ENCODE measurements around the gene FAM53B.

The FAM53B gene

GRCh38 chr10:124663228-124663627, 81.0 kb downstream of the FAM53B start:
- no peak for DNase-seq (ENCODE audit: low read depth)

DNA sequence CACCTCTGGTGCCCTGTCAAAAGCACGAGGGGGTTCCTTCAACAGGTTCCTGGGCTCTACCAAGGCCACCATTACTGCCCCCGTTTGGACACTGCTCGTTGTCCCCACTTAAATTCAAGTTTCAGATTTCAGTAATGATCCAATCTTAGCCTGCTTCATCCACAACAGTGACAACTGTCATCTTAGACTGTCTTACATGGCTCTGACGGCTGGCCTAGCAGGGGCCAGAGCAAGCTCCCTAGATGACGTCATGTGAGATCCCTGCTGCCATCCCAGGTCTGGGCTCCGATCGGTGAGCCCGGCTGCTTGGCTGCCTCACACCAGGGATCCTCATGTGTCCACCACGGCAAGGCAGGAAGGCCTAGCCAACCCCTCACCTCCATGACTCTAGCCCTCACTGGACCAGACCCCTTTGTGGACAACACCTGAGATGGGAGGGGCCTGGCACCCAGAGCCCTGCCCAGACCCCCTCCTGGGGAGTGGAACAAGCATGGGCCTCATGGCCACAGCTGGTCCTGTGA, 82.5 kb downstream of the FAM53B start:
- no peak for DNase-seq (ENCODE audit: low read depth)

- DNase-seq (ENCODE audit: low read depth) = no peak
Observed at GRCh38 chr10:124660404-124661125, 83.6 kb downstream of the FAM53B start.

DNA sequence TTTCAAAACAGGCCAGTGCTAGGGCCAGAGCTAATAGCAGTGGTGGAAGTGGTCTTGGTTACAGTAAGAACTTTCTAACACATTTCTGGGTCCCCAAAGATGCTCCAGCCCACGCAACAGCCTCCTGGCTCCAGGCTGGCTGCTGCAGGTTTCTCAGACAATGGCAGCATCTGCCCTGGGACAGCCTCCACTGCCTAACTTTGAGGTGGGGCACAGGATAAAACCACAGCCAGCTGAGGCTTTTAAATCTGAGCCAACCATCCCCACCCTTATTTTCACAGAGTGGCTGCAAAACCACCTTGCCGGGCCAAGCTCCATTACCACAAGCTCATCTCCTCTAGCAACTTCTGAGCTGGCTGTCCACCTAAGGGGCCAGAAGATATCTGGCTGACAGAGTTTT, 84.8 kb downstream of the FAM53B start:
- DNase-seq (ENCODE audit: low read depth) = no peak

GRCh38 chr10:124658591-124659242, 85.5 kb downstream of the FAM53B start:
- DNase-seq (ENCODE audit: low read depth) = no peak

DNA sequence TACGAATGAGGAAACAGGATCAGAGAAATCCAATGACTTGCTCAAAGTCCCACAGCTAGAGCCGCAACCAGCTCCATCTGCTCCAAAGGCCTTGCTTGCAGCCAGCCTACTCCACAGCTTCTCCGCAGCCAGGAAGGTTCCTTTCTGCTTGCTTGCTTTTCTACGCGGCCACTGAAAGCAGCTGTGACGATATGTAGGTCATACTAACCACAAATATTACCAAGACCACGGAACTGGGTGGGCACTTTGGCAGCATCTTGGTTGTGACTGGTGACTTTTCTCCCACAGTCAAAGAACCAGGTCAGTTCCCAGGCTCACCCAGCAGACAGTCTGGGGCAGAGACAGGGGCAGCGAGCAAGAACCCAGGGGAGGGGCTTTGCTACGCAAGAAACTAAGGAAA, 86.4 kb downstream of the FAM53B start:
- no peak for DNase-seq (ENCODE audit: low read depth)

DNA sequence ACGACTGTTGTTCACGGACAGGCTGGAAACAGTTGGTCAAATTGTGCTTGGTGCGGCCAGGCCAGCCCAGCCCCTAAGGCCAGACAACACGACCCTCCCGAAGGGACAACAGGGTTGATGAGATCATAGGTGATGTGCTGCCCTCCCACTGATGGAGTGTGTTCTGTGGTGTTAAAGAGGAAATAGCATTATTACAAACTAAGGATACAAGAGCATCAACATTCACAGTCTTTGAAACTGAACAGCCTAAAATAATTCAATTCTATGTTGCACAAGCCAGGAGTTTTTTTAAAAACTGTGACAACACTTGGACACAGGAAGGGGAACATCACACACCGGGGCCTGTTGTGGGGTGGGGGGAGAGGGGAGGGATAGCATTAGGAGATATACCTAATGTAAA, 87.6 kb downstream of the FAM53B start:
- DNase-seq (ENCODE audit: low read depth) = no peak

DNA sequence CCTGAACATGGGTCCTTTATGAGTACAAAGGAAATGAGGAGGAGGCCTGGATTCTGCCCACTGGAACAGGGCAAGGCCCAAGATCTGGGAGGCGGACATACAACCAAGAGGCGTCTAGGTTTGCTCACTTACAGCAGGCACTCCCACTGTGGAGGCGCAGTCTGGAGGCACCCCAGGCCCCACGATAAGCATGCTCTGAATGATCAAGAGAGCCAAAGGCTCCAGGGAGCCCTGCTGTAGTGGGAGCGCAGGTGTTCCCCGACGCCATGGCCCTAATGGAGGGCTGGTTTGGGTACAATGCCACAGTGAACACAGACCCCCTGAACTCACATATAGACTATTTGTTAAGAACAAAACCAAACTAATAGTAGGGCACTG, 88.1 kb downstream of the FAM53B start:
- no peak for DNase-seq (ENCODE audit: low read depth)

GRCh38 chr10:124655191-124656112, 88.7 kb downstream of the FAM53B start:
- DNase-seq (ENCODE audit: low read depth) = no peak

DNA sequence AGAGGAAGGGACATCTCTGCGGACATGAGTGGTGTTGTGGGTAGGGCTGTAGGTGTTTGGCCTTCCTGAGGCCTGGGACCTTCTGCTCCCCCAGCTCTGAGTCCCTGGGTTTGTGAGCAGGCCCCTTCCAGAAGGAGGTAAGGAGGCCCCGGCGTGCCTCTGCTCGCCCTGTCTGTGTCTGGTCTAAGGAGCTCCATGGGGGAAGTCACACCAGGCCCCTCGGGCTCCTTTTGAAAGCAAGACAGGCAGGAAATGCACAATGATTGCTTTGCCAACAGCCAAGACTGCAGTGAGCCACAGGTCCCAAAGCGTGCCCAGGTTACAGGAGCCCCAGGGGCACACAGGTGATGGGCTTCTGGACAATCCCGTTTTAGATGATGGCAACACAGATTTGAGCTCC, 89.5 kb downstream of the FAM53B start:
- no peak for DNase-seq (ENCODE audit: low read depth)

DNA sequence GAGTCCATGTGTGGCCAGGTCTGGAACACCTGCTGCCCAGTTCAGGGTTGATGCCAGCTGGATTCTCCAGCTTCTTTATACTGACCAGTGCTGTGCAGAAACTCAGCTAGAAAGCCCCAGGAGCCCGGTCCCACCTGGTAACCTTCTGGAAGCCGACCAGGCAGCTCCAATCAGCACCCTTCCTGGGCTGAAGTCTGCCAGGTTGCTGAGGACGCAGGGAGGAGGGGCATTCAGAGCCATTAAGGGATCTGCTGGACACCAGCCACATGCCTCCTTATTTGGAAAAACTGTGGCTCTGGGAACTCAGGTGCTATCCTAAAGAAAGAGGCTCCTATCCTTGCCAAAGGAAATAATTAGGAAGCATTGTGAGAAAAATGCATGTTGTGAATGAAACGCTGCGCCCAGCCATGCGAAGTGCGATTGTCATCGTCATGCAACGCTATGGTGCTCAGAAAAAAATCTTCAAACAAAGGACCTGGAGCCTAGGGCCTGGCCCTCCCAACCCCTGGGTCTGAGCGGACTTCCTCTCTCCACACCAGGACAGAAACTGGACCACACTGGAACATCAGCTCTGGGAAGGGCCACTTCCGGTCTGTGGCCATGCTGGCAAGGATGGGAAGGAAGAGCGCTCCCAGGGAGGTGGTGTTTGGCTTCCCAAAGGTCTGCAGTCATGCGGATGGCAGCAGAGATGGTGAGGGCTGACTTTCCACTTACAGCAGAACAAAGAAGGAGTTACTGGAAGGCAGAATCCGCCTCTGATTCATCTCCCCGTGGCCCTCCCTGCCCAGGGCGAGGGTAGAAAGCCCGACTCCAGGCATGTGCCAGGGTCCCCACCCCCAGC, 90.1 kb downstream of the FAM53B start:
- no peak for DNase-seq (ENCODE audit: low read depth)

DNA sequence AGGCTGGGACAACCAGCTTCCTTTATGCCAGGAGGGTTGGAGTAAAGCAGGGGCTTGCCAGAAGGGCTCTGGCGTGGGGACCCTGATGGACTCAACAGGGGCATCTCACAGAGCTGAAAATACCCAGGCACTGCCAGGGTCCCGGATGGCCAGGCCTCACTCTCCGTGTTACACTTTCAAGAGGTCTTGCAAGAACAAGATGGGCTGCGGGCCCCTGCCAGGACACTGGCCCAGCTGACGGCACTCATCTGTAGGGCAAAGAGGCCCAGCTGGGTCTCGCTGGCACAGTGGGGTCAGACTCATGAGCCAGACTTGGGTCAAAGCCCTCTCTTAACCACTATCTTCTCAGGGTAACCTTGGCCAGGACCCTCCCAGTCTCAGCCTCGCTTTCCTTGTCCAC, 90.9 kb downstream of the FAM53B start:
- DNase-seq (ENCODE audit: low read depth) = no peak

GRCh38 chr10:124652701-124653100, 91.5 kb downstream of the FAM53B start:
- no peak for DNase-seq (ENCODE audit: low read depth)

DNA sequence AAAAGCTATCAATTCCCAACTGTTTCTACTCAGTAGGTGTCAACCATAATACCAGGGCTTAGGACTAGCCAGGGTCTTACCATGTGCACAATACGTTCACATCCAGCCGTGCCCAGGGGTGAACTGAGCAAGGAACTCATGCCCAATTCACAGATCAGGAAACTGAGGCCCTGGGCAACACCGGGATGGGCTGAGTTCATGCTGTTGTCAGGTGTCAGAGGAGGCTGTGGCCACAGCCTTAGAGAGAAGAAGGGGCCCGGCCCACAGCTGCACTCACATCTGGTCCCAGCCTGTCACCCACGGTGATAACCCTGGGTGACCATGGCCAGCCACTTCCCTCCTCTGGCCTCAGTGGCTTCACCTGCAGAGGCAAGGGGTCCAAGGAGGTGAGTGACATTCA, 92.0 kb downstream of the FAM53B start:
- no peak for DNase-seq (ENCODE audit: low read depth)

DNA sequence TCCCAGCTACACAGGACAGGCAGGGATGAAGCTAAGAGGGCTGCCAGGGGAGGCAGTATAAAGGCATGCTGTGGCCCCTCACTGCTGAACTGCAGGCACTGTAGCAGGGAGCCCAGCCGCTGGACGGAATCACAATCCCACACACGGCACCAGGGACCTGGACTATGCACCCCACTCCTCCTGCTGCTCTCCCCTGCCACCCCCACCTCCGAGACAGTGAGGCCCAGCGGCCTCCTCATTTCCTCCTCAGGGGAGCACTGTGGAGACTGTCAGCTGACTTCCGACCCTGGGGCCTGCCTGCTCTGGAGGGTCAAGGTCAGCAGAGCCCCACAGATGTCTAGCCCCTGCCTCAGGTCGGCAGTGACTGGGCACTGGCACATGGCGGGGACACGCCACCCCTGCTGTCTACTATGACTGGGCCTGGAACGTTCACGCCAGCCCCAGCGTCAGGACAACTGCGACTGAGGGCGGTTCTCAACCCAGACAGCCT, 92.7 kb downstream of the FAM53B start:
- no peak for DNase-seq (ENCODE audit: low read depth)

GRCh38 chr10:124650820-124651401, 93.3 kb downstream of the FAM53B start:
- DNase-seq (ENCODE audit: low read depth) = peak; percentile 55

GRCh38 chr10:124650263-124650662, 93.9 kb downstream of the FAM53B start:
- DNase-seq (ENCODE audit: low read depth) = no peak

DNA sequence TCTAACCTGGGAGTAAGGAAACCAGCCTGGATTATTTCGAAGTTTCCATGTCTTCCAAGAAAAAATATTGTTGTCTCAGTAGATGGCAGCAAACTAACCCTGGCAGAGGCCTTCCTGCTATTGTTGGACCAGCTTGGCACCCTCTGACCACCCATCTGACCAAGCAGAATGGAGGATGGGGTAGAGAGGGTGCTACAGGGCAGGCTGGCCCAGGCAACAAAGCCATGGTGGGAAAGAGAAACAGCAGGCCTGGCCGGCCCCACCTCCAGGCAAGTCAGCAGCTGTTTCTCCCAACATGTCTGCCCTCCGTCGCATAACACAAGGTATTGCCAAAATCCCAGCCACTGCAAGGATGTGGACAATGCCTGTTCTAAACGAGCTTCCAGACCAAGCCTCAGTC, 95.0 kb downstream of the FAM53B start:
- no peak for DNase-seq (ENCODE audit: low read depth)

DNA sequence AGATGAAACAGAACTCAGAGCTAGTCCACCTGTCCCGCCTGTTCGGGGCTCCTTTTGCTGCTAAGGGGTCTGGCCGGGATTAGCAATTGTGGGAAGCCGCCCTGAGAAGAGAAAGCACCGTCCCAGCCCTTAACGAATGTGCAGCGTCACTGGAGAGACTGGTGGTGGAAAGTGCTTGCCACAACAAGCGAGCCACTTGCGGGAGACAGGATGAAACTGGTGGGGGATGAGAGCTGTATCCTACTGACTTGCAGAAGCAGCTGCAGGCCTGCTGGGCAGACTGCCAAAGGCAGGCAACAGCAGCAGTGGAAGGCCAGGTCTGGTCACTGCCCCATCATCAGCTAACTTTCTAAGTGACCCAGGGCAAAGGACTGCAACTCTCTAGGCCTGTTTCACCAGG, 95.4 kb downstream of the FAM53B start:
- no peak for DNase-seq (ENCODE audit: low read depth)

DNA sequence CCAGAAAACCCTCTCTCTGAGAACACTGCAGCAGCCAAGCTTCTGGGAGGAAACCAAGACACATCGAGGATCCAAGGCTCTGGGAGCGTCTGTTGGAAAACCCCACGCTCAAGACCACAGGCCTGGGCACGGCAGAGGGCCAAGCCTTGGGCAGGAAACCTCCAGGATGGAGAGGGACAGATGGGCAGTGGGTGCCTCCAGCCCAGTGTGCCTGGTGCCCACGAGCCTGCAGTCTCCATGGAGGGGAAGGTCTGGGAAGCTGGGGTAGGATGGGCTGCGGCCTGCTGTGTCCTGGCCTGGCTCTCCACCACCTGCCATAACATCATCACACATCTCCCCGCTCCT, 96.1 kb downstream of the FAM53B start:
- no peak for DNase-seq (ENCODE audit: low read depth)

DNA sequence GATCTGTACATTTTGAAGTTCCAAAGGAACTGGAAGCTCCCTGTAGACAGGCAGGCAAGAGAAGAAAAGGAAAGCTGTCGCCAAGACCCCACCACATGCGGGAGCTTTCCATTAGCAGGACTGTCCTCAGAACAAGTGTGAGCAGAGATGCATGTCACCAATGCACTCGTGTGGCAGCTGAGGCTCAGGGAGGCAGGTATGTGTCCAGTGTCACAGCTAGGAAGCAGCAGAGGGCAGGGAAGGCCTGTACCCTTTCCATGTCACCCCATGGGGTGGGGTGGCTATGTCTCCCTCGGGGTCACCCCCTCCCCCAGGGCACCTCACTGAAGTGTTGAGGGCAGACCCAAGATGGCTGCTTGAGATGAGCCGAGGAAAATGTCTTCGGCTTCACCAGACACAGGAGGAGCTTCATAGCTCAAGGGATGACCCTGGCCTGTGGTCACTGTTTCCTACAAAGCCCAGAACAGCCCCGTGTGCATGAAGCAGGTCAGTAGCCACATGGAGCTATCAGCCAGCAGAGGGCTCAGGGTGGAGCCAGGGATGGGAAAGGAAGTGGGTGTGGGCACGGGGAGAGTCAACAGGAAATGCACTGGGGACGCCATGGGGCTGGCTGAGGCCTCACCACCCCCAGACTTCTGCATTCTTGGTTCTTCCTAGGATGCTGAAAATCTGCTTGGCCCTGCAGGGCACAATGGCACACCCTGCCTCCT, 96.6 kb downstream of the FAM53B start:
- no peak for DNase-seq (ENCODE audit: low read depth)

Data from stimulated activated CD8-positive, alpha-beta memory T cell treated with anti-CD3 and anti-CD28 coated beads, Interleukin-12 subunit alpha, Interleukin-12 subunit beta, amount 100 ng/mL, for 4 hours (primary cell).